PC-9 (cell line): ENCODE data around the gene LZTS2.

Source experiments
- EZH2 ChIP-seq: fragments of 200-600 bp; sonication (generic); IDR thresholded peaks from 2 replicates; pipeline ENCODE4 v1.8.0; 2017; ENCODE audit warnings: antibody characterized with exemption, low read depth
- TF ChIP-seq, protein P1 (sequence below): fragments of 200-600 bp; sonication (generic); conservative IDR thresholded peaks from 2 replicates; pipeline ENCODE4 v1.6.1; 2017; ENCODE audit warnings: mixed run types, antibody characterized with exemption, mild to moderate bottlenecking, moderate library complexity

DNA sequence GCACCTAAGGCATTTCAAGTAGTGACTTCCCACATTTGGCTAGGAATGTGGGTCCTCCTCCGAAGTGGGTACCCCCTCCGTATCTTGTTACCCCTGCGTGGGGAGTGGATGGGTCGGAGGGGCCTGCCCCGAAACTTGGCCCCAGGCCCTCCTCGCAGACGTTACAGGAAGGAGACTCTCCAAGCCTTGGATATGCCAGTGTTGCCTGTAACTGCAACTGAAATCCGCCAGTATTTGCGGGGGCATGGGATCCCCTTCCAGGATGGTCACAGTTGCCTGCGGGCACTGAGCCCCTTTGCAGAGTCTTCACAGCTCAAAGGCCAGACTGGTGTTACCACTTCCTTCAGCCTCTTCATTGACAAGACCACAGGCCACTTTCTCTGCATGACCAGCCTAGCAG, 11.4 kb upstream of the LZTS2 start:
- TF ChIP-seq, protein P1, sequence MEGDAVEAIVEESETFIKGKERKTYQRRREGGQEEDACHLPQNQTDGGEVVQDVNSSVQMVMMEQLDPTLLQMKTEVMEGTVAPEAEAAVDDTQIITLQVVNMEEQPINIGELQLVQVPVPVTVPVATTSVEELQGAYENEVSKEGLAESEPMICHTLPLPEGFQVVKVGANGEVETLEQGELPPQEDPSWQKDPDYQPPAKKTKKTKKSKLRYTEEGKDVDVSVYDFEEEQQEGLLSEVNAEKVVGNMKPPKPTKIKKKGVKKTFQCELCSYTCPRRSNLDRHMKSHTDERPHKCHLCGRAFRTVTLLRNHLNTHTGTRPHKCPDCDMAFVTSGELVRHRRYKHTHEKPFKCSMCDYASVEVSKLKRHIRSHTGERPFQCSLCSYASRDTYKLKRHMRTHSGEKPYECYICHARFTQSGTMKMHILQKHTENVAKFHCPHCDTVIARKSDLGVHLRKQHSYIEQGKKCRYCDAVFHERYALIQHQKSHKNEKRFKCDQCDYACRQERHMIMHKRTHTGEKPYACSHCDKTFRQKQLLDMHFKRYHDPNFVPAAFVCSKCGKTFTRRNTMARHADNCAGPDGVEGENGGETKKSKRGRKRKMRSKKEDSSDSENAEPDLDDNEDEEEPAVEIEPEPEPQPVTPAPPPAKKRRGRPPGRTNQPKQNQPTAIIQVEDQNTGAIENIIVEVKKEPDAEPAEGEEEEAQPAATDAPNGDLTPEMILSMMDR: no peak
- TF ChIP-seq EZH2: no peak
